DOHH2 (cell line): ENCODE results near the gene BRINP3.

Experiments used
- H3F3A ChIP-seq: fragments of 200-600 bp; sonication (generic), shearing (Covaris generic); 2 replicates; pipeline ENCODE4 v1.6.0; 2016; ENCODE audit warnings: antibody characterized with exemption, mild to moderate bottlenecking; ENCODE audit not compliant: control insufficient read depth, insufficient read depth
- H3K27ac ChIP-seq: fragments of 200-600 bp; sonication (generic); 2 replicates; pipeline ENCODE4 v1.5.1; 2014; ENCODE audit warnings: low read depth, mild to moderate bottlenecking, low read length, moderate library complexity
- H3K27me3 ChIP-seq: fragments of 200-600 bp; sonication (generic); 2 replicates; pipeline ENCODE4 v1.6.1; 2014; ENCODE audit warnings: mild to moderate bottlenecking, low read length, mixed read lengths; ENCODE audit not compliant: control insufficient read depth
- H3K36me3 ChIP-seq: fragments of 200-600 bp; sonication (generic); 2 replicates; pipeline ENCODE4 v1.6.1; 2014; ENCODE audit warnings: mild to moderate bottlenecking, low read length, moderate library complexity, mixed read lengths; ENCODE audit not compliant: control insufficient read depth
- H3K4me1 ChIP-seq: fragments of 200-600 bp; sonication (generic); 2 replicates; pipeline ENCODE4 v1.6.1; 2014; ENCODE audit warnings: mild to moderate bottlenecking, low read length, mixed read lengths; ENCODE audit not compliant: control insufficient read depth
- H3K4me2 ChIP-seq: fragments of 200-600 bp; sonication (generic); 2 replicates; pipeline ENCODE4 v1.6.0; 2014; ENCODE audit warnings: mild to moderate bottlenecking, low read length, moderate library complexity
- H3K4me3 ChIP-seq: fragments of 200-600 bp; sonication (generic); 2 replicates; pipeline ENCODE4 v1.5.1; 2014; ENCODE audit warnings: mild to moderate bottlenecking, low read length, mixed read lengths
- H3K79me2 ChIP-seq: fragments of 200-600 bp; sonication (generic); 2 replicates; pipeline ENCODE4 v1.6.1; 2014; ENCODE audit warnings: mild to moderate bottlenecking, low read length, mixed read lengths; ENCODE audit not compliant: control insufficient read depth
- H3K9me2 ChIP-seq: fragments of 200-600 bp; sonication (generic); replicated peaks from 2 replicates; pipeline ENCODE4 v1.6.1; 2014; ENCODE audit warnings: mild to moderate bottlenecking, low read length, mixed read lengths; ENCODE audit not compliant: control insufficient read depth
- H3K9me3 ChIP-seq: fragments of 200-600 bp; sonication (generic); 2 replicates; pipeline ENCODE4 v1.6.1; 2014; ENCODE audit warnings: antibody characterized with exemption, low read length, mixed read lengths; ENCODE audit not compliant: control insufficient read depth, insufficient read depth
- H4K20me1 ChIP-seq: fragments of 200-600 bp; sonication (generic); 2 replicates; pipeline ENCODE4 v1.6.0; 2014; ENCODE audit warnings: low read depth, mild to moderate bottlenecking, antibody characterized with exemption, low read length, moderate library complexity; ENCODE audit not compliant: control insufficient read depth, insufficient read depth
- CTCF ChIP-seq: fragments of 200-600 bp; sonication (generic); IDR thresholded peaks from one replicate; pipeline ENCODE4 v1.5.1; 2014; ENCODE audit warnings: antibody characterized with exemption, mild to moderate bottlenecking, low read depth, low read length; ENCODE audit not compliant: poor library complexity, severe bottlenecking
- EZH2phosphoT487 ChIP-seq: fragments of 200-600 bp; sonication (generic); IDR thresholded peaks from 2 replicates; pipeline ENCODE4 v1.6.1; 2017; ENCODE audit warnings: borderline replicate concordance, mild to moderate bottlenecking, antibody characterized with exemption, low read length, moderate library complexity, mixed read lengths

BRINP3 gene

GRCh38 chr1:190303501-190303900, 174.2 kb downstream of the BRINP3 start:
- no peak overlapping the region for H3K4me2 ChIP-seq
- H4K20me1 ChIP-seq: no peaks in the 10 kb centered on the region
- H3K27ac ChIP-seq: no peak overlapping the region
- no peaks in the 10 kb centered on the region for H3K9me3 ChIP-seq
- H3F3A ChIP-seq: no peaks in the 10 kb centered on the region
- no peak overlapping the region for H3K4me3 ChIP-seq
- H3K9me2 ChIP-seq: no peaks in the 10 kb centered on the region
- no peaks in the 10 kb centered on the region for H3K79me2 ChIP-seq
- no peaks in the 10 kb centered on the region for H3K27me3 ChIP-seq
- no peaks in the 10 kb centered on the region for H3K4me1 ChIP-seq
- TF ChIP-seq EZH2phosphoT487 (no peak), CTCF (no peak)
- no peaks in the 10 kb centered on the region for H3K36me3 ChIP-seq

GRCh38 chr1:190296453-190296852, 181.2 kb downstream of the BRINP3 start:
- Histone ChIP-seq H3K27ac (no peak overlapping the region), H3K9me3 (no peaks in the 10 kb centered on the region), H3F3A (no peaks in the 10 kb centered on the region), H3K4me2 (no peak overlapping the region), H3K27me3 (no peaks in the 10 kb centered on the region), H3K4me3 (no peak overlapping the region), H3K9me2 (no peaks in the 10 kb centered on the region), H3K79me2 (no peaks in the 10 kb centered on the region), H3K36me3 (no peaks in the 10 kb centered on the region), H4K20me1 (no peaks in the 10 kb centered on the region), H3K4me1 (no peaks in the 10 kb centered on the region)
- no peak for TF ChIP-seq CTCF
- TF ChIP-seq EZH2phosphoT487: no peak

- no peak for TF ChIP-seq EZH2phosphoT487
- TF ChIP-seq CTCF: no peak
- H3K9me3 ChIP-seq: no peaks in the 10 kb centered on the region
- H3K4me3 ChIP-seq: no peak overlapping the region
- H3K4me2 ChIP-seq: no peak overlapping the region
- no peaks in the 10 kb centered on the region for H3K36me3 ChIP-seq
- no peaks in the 10 kb centered on the region for H3K27me3 ChIP-seq
- no peak overlapping the region for H3K27ac ChIP-seq
- H3K79me2 ChIP-seq: no peaks in the 10 kb centered on the region
- no peaks in the 10 kb centered on the region for H3K4me1 ChIP-seq
- H3K9me2 ChIP-seq: no peaks in the 10 kb centered on the region; the same call in 1 of the 2 replicates
- H3F3A ChIP-seq: no peaks in the 10 kb centered on the region
- H4K20me1 ChIP-seq: no peaks in the 10 kb centered on the region
Observed at GRCh38 chr1:190289897-190290296, 187.8 kb downstream of the BRINP3 start.

GRCh38 chr1:190286111-190286510, 191.6 kb downstream of the BRINP3 start:
- Histone ChIP-seq H4K20me1 (no peaks in the 10 kb centered on the region), H3K4me1 (no peaks in the 10 kb centered on the region), H3K27me3 (no peaks in the 10 kb centered on the region), H3F3A (no peaks in the 10 kb centered on the region), H3K27ac (no peak overlapping the region), H3K4me3 (no peak overlapping the region), H3K9me2 (no peaks in the 10 kb centered on the region; the same call in 1 of the 2 replicates), H3K9me3 (no peaks in the 10 kb centered on the region), H3K79me2 (no peaks in the 10 kb centered on the region), H3K36me3 (no peaks in the 10 kb centered on the region), H3K4me2 (no peak overlapping the region)
- no peak for TF ChIP-seq EZH2phosphoT487
- TF ChIP-seq CTCF: no peak
